GM10847 (cell line): Measurements from ENCODE around the gene TMEM258.

Experiments used
- POLR2A ChIP-seq: IDR thresholded peaks from 2 replicates; pipeline ENCODE4 v1.6.1; 2011; ENCODE audit not compliant: insufficient read length; ENCODE audit errors: extremely low read depth

Gene TMEM258

GRCh38 chr11:61747967-61748285 is 44.5 kb downstream of the TMEM258 start:
- TF ChIP-seq POLR2A: no peak

DNA sequence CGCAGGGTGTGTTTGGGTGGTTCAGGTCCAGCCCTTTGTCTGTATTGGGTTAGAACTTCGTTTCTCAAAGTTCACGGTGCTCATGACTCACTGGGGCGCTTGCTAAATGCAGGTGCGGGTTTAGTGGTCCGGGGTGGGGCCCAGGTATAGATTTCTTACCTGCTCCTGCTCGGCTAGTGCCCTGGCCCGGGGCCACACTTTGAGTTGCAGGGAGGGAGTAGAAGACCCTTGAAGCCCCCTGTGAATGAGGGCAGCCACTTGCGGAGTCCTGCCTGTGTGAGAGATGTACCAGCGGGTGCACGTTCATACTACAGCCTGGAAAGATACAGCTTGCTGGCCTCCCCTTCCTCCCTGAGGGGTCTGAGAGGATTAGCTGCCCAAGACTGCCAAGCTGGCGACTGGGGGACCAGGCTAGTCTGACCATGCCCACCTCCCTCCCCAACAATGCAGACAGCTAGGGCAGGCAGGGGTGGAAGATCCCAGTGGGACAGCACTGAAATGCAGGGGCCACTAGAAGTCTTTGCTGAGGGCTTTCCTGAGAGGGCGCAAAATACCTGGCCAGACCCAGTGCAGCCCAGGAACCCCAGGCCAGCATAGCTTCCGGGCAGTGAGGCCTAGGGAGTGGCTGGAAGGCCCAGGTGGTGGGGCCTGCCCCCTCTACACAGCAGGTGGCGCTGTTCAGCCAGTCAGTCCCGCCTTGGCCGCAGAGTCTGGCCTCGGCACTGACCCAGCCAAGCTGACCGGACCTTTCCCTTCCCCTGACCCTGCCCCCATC is 45.0 kb downstream of the TMEM258 start:
- TF ChIP-seq POLR2A: no peak

- TF ChIP-seq POLR2A: no peak
Measured at GRCh38 chr11:61746442-61747191, 45.8 kb downstream of the TMEM258 start.

DNA sequence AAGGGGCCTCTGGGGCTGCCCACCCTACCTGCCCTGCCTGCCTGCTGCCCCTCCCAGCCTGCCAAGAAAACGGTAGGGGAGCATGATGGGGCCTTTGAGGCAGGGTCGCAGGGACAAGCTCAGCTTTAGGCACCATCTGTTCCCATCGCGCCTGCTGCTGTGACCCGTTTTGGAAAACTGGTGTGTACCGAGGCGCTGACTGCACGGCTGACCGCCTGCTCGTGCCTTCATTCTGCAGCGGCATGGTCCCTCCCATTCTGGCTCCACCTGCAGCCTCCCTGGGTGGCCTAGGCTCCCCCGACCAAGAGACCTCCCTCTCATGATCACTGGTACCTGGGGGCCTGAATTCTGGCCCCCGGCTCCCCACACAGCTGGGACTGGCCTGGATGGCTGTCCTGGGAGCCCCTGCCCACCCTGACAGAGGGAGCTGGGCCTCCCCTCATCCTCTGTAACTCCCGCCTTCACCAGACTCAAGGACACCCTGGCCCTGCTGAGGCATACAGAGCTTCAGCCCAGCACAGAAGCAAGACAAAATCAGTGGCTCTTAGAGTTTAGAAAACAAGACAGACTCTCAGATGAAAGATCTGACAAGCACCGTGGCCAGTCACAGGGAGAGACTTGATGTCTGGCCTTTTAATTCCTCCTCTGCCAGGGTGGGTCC is 46.5 kb downstream of the TMEM258 start:
- no peak for TF ChIP-seq POLR2A

GRCh38 chr11:61744609-61745156 is 47.7 kb downstream of the TMEM258 start:
- no peak for TF ChIP-seq POLR2A

- TF ChIP-seq POLR2A: no peak
Measured at GRCh38 chr11:61744181-61744580, 48.2 kb downstream of the TMEM258 start.

- TF ChIP-seq POLR2A: no peak
Measured at GRCh38 chr11:61743486-61744095, 48.8 kb downstream of the TMEM258 start.

DNA sequence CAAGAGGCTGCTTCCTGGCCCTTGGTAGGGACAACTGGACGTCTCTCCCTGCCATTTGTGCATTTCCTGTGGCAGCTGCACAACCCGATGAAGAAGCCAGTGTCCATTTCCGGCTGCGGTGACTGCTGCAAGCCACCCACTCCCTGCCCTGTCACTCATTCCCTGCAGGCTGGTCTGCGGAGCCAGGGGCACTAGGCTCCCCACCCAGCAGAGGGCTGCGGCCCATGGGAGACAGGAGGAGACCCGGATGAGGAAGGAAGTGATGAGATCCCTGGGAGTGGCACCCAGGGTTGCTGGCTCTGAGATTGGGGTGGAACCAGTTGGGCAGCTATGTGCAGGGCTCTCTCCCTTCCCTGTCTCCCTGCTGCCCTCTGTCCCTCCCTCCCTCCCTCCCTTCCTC is 50.0 kb downstream of the TMEM258 start:
- no peak for TF ChIP-seq POLR2A

GRCh38 chr11:61739966-61740365 is 52.4 kb downstream of the TMEM258 start:
- TF ChIP-seq POLR2A: no peak

- TF ChIP-seq POLR2A: no peak
Measured at GRCh38 chr11:61739413-61739812, 53.0 kb downstream of the TMEM258 start.
